Measurements from ENCODE around the gene LRRC38. TPM values are rescaled to one million over a fixed set of nuclear protein-coding genes. Genes with fewer than 3 reads are reported as not detected.

Gene LRRC38
- total and polyA plus RNA-seq, 2 of the 4 experiments (the other 2 are of a cell fraction) = not detected

GRCh38 chr1:13514821-13515220 is 1.0 kb upstream of the LRRC38 start:
- no peak for ATAC-seq (ENCODE audit: low read depth)
- ChIA-PET CTCF (no interaction called here), POLR2A (ENCODE audit: unreplicated experiment) (no interaction called here)
- dilution Hi-C loops (cut with HindIII; ENCODE audit: low sequenced_read_pairs, unreplicated experiment) = no loop called here
- no peak overlapping the region for H2BK5ac ChIP-seq (ENCODE audit: low read depth, low read length, poor library complexity, severe bottlenecking)
- no peak overlapping the region for H3K14ac ChIP-seq (replicated peaks; ENCODE audit: low read depth, low read length)
- H3K56ac ChIP-seq (ENCODE audit: extremely low read depth, insufficient read depth, low read length) = no peak overlapping the region
- no peak overlapping the region for H2BK15ac ChIP-seq (ENCODE audit: low read depth, low read length)
- no peak overlapping the region for H2BK120ac ChIP-seq (ENCODE audit: low read depth, low read length)
- no CpG with 5 or more reads among the region's 5 CpGs for WGBS, 2 experiments (ENCODE audit: extremely low coverage in 2 of 2, insufficient read length in 1 of 2)
- intact Hi-C loops (cut with micrococcal nuclease) = no loop called here
- H3K23ac ChIP-seq (ENCODE audit: low read depth, low read length) = no peak overlapping the region
- H3K4me3 ChIP-seq (ENCODE audit: insufficient read depth, low read depth, low read length) = no peak overlapping the region
- TF ChIP-seq NFE2L2 (IDR thresholded peaks at IDR 0.05; ENCODE audit: low read depth, low read length) = no peak
- TF ChIP-seq FOS (IDR thresholded peaks at IDR 0.05; ENCODE audit: low read depth, low read length) = no peak
- TF ChIP-seq SMC3 (IDR thresholded peaks at IDR 0.05; ENCODE audit: low read depth, low read length) = no peak
- no peak for TF ChIP-seq MXI1 (IDR thresholded peaks at IDR 0.05; ENCODE audit: borderline replicate concordance, low read depth, low read length)
- TF ChIP-seq ELK1 (IDR thresholded peaks at IDR 0.05; ENCODE audit: borderline replicate concordance, low read depth, low read length) = no peak
- TF ChIP-seq CHD1 (IDR thresholded peaks at IDR 0.05; ENCODE audit: low read depth, low read length) = no peak
- no peak for TF ChIP-seq CEBPB (IDR thresholded peaks at IDR 0.05; ENCODE audit: low read depth, low read length)
- TF ChIP-seq RFX5 (IDR thresholded peaks at IDR 0.05; ENCODE audit: low read depth, low read length) = no peak
- TF ChIP-seq MAZ (IDR thresholded peaks at IDR 0.05; ENCODE audit: borderline replicate concordance, low read depth, low read length) = no peak
- no peak for TF ChIP-seq RAD21 (IDR thresholded peaks at IDR 0.05; ENCODE audit: low read length)
- TF ChIP-seq MAFK (IDR thresholded peaks at IDR 0.05; ENCODE audit: low read depth, low read length) = no peak
- no peak overlapping the region for H3K27ac ChIP-seq (ENCODE audit: insufficient read depth, low read length)
- in situ Hi-C loops (cut with MboI; ENCODE audit: low sequenced_read_pairs) = no loop called here
- no peaks in the 10 kb centered on the region for H3K36me3 ChIP-seq (ENCODE audit: control insufficient read depth, insufficient read depth, low read length)
- peaks cover 24% of the 10 kb centered on the region for H3K9me3 ChIP-seq (ENCODE audit: control insufficient read depth, insufficient read depth, low read length)
- H3K4me2 ChIP-seq (ENCODE audit: low read depth, low read length) = no peak overlapping the region
- no peak overlapping the region for H2BK20ac ChIP-seq (ENCODE audit: low read depth, low read length)
- H4K5ac ChIP-seq (ENCODE audit: low read depth, low read length) = no peak overlapping the region
- no peaks in the 10 kb centered on the region for H3K9me1 ChIP-seq (ENCODE audit: insufficient read depth, low read length)
- H3K4ac ChIP-seq (ENCODE audit: low read depth, low read length) = no peak overlapping the region
- no peak for DNase-seq
- H3K79me1 ChIP-seq (ENCODE audit: low read depth in 1 of 2, low read length in 2 of 2) = no peaks in the 10 kb centered on the region
- no peaks in the 10 kb centered on the region for H3K4me1 ChIP-seq (ENCODE audit: control insufficient read depth, insufficient read depth, low read length)
- no peak overlapping the region for H3K9ac ChIP-seq (ENCODE audit: low read depth, low read length)
- no peak overlapping the region for H4K8ac ChIP-seq (ENCODE audit: low read depth in 2 of 2, low read length in 2 of 2)
- no peak overlapping the region for H3K18ac ChIP-seq (ENCODE audit: low read depth, low read length)
- H2AK5ac ChIP-seq (ENCODE audit: low read depth, low read length) = no peak overlapping the region
- H3K27me3 ChIP-seq (ENCODE audit: control insufficient read depth, insufficient read depth, low read length) = no peaks in the 10 kb centered on the region; the same call in 1 of the 2 replicates
- no peak overlapping the region for H4K91ac ChIP-seq (ENCODE audit: insufficient read depth, low read depth, low read length)
- no peaks in the 10 kb centered on the region for H4K20me1 ChIP-seq (ENCODE audit: insufficient read depth, low read length)
- no peak overlapping the region for H2AFZ ChIP-seq (replicated peaks; ENCODE audit: low read length, poor library complexity)
- H2AK9ac ChIP-seq (replicated peaks; ENCODE audit: low read depth, low read length, poor library complexity) = no peak overlapping the region
- BruUV-seq (replicated peaks) = no TSS peak
